Cerebellar nuclear complex (tissue), 1 donor: ENCODE measurements around the gene PRSS33.

Experiments used
- DNase-seq, 2 experiments: peaks; one replicate each; lab custom pipeline; 2025; lab: John Stamatoyannopoulos, UW

PRSS33 gene

GRCh38 chr16:2739625-2740430 lies 47.5 kb downstream of the PRSS33 start:
- DNase-seq, result no peak

DNA sequence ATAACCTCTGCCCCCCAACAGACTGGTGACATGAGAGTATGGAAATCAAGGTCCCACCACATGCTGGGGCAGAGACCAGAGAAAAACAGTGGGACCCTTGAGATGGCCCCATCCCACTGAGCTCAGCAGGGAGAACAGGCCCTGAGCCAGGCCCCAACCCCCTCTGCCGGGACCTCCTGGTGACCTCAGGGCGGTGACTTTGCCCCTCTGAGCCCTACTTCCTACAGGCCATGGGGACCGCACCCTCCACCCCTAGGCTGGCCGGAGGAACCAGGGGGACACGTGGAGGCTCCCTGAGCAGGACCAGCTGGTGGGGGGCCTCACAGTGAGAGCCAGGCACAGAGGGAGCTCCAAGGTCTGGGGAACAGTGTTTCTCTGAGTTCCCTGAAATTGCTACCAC lies 48.7 kb downstream of the PRSS33 start:
- no peak for DNase-seq

- DNase-seq, result no peak
These were observed 49.4 kb downstream of the PRSS33 start for GRCh38 chr16:2737895-2738418.

GRCh38 chr16:2737238-2737605 lies 50.1 kb downstream of the PRSS33 start:
- no peak for DNase-seq

DNA sequence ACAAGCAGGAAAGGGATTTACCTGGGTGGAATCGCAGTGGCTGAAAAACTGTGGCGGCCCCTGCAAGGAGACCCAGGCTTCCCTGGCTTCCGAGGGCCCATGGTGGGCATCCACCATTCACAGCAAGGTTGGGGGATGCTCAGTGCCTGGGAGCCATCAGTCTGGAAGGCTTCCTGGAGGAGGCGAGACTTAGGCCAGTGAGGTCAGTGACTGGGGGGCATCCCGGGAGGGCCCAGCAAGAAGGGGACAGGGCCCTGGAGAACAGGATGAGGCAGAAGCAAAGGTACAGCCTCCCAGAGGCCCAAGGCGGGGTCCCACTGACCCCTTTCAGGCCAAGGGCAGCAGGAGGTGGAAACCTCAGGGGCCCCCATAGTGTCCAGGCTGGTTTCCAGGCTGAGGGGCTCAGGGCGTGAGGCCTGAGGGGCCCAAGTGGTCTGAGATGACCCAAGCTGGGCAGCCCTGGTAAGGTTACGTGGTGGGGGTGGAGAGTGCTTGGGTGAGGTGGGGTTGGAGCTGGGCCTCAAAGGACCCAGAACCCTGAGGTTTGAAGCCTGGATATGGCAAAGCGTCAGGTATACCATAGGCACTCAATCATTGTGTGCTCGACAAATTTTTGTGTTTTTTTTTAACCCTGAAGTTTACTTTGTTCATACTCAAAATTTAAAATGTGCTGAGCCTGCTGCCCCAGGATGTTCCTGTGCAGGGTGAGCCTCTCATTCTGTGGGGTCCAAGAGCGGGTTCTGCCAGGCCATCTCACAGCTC lies 50.7 kb downstream of the PRSS33 start:
- DNase-seq, result no peak

DNA sequence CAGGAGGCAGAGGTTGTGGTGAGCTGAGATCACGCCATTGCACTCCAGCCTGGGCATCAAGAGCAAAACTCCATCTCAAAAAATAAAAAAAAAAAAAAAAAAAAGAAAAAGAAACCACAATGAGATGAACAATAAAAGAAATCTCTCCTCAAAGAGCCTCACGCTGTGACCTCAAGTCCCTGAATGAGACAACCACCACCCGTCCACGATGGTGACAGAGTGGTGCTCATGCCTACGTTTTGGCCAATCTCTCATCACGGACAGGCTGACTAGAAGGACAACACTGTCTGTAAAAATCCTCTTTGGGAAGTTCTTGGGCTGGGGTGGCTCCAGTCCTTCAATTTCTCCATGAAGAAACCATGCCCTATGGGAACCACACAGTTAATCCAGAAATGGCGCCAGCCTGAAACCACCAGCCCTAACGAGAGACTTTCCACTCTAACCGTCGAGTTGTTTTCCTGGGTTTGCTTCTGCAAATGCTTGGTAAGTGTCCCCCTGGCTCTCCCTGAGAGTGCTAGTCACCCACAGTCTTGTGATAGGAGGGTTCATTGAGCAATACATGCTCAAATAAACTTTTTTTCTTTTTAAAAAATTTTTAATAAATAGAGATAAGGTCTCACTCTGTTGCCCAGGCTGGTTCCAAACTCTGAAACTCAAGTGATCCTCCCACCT lies 52.4 kb downstream of the PRSS33 start:
- no peak for DNase-seq
